ENCODE measurements around the gene LCN1. TPM values are rescaled to one million over a fixed set of nuclear protein-coding genes. Genes with fewer than 3 reads are reported as not detected.

Gene LCN1
- total RNA-seq, 1 experiment from 2014 or later: not detected

DNA sequence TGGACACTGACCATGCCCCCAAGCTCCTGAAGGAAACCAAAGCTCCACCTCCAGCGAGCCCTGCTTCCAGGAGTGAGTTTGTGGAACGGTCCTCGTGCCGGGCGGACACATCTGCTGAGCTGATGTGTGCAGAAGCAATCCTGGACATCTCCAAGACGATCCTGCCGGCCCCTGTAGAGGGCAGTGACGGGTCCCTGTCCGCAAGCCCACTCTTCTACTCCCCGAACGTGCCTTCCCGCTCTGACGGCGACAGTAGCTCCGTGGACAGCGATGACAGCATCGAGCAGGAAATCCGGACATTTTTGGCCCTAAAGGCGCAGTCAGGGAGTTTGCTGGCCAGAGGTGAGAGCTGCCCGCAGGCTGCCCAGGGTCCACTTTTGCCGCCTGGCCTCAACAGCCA lies 35.4 kb upstream of the LCN1 start:
- Histone ChIP-seq H2AK5ac (ENCODE audit: insufficient read length, low read length) (no peak overlapping the region), H3K14ac (ENCODE audit: insufficient read depth, low read length) (no peak overlapping the region), H2BK5ac (ENCODE audit: insufficient read length, low read length) (no peak overlapping the region), H2BK15ac (ENCODE audit: low read depth, low read length) (no peak overlapping the region), H3K9me3 (ENCODE audit: control insufficient read depth, low read depth, low read length) (no peaks in the 10 kb centered on the region), H3K23ac (ENCODE audit: insufficient read length, low read depth, low read length) (no peak overlapping the region), H3K4ac (ENCODE audit: low read depth, low read length) (no peak overlapping the region), H3K27me3 (ENCODE audit: insufficient read depth, low read length) (no peaks in the 10 kb centered on the region), H3K4me2 (ENCODE audit: insufficient read depth, insufficient read length, low read length) (no peak overlapping the region), H2BK120ac (ENCODE audit: low read depth, low read length, poor library complexity, severe bottlenecking) (no peak overlapping the region), H3K9ac (ENCODE audit: extremely low read depth, insufficient read length, low read length) (no peak overlapping the region), H3K18ac (ENCODE audit: insufficient read length, low read depth, low read length) (no peak overlapping the region), H2BK20ac (ENCODE audit: low read depth, low read length, poor library complexity, severe bottlenecking) (no peak overlapping the region), H3K79me1 (ENCODE audit: insufficient read depth, low read depth, low read length, poor library complexity, severe bottlenecking) (peaks cover 2% of the 10 kb centered on the region), H3T11ph (ENCODE audit: low read length) (no peak overlapping the region), H4K8ac (replicated peaks; ENCODE audit: insufficient read length, low read depth, low read length) (no peak overlapping the region), H3K56ac (ENCODE audit: insufficient read length, low read depth, low read length) (no peak overlapping the region), H4K91ac (ENCODE audit: insufficient read length, low read depth, low read length) (no peak overlapping the region), H3K4me1 (ENCODE audit: insufficient read depth, low read length) (no peaks in the 10 kb centered on the region; the same call in 1 of the 2 replicates), H2AFZ (ENCODE audit: low read length) (no peak overlapping the region), H4K20me1 (ENCODE audit: control insufficient read depth, insufficient read depth, insufficient read length) (no peaks in the 10 kb centered on the region), H2BK12ac (ENCODE audit: insufficient read length, low read depth, low read length) (no peak overlapping the region), H3K27ac (ENCODE audit: insufficient read length, low read depth, low read length) (no peak overlapping the region), H4K5ac (ENCODE audit: insufficient read length, low read depth, low read length) (no peak overlapping the region), H3K23me2 (ENCODE audit: insufficient read length, low read depth, low read length, poor library complexity, severe bottlenecking) (peaks cover 2% of the 10 kb centered on the region), H3K79me2 (ENCODE audit: insufficient read depth, low read length) (no peaks in the 10 kb centered on the region; the same call in 1 of the 2 replicates)
- no peaks in the 10 kb centered on the region for H3K9me3 Mint-ChIP-seq
- no peak overlapping the region; a peak in 1 of 7 replicates for H3K27ac Mint-ChIP-seq
- H3K4me1 Mint-ChIP-seq: peaks cover 12 to 13% of the 10 kb centered on the region in 2 experiments
- no CpG with 5 or more reads among the region's 21 CpGs for WGBS (ENCODE audit: extremely low coverage, insufficient read length, low lambda C conversion rate)
- TF ChIP-seq, protein P1, sequence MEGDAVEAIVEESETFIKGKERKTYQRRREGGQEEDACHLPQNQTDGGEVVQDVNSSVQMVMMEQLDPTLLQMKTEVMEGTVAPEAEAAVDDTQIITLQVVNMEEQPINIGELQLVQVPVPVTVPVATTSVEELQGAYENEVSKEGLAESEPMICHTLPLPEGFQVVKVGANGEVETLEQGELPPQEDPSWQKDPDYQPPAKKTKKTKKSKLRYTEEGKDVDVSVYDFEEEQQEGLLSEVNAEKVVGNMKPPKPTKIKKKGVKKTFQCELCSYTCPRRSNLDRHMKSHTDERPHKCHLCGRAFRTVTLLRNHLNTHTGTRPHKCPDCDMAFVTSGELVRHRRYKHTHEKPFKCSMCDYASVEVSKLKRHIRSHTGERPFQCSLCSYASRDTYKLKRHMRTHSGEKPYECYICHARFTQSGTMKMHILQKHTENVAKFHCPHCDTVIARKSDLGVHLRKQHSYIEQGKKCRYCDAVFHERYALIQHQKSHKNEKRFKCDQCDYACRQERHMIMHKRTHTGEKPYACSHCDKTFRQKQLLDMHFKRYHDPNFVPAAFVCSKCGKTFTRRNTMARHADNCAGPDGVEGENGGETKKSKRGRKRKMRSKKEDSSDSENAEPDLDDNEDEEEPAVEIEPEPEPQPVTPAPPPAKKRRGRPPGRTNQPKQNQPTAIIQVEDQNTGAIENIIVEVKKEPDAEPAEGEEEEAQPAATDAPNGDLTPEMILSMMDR (conservative IDR thresholded peaks at IDR 0.05): no peak
- no peaks in the 10 kb centered on the region for H3K27me3 Mint-ChIP-seq (ENCODE audit: low read depth)
- no peak overlapping the region for H3K4me3 Mint-ChIP-seq
- peak; percentile 30 for DNase-seq
- H3K36me3 Mint-ChIP-seq (ENCODE audit: insufficient read depth in 1 of 3, low read depth in 3 of 3): peaks cover 26 to 64% (median 62%) of the 10 kb centered on the region in 3 experiments
